Measurements from ENCODE around the gene URI1.

URI1 gene

DNA sequence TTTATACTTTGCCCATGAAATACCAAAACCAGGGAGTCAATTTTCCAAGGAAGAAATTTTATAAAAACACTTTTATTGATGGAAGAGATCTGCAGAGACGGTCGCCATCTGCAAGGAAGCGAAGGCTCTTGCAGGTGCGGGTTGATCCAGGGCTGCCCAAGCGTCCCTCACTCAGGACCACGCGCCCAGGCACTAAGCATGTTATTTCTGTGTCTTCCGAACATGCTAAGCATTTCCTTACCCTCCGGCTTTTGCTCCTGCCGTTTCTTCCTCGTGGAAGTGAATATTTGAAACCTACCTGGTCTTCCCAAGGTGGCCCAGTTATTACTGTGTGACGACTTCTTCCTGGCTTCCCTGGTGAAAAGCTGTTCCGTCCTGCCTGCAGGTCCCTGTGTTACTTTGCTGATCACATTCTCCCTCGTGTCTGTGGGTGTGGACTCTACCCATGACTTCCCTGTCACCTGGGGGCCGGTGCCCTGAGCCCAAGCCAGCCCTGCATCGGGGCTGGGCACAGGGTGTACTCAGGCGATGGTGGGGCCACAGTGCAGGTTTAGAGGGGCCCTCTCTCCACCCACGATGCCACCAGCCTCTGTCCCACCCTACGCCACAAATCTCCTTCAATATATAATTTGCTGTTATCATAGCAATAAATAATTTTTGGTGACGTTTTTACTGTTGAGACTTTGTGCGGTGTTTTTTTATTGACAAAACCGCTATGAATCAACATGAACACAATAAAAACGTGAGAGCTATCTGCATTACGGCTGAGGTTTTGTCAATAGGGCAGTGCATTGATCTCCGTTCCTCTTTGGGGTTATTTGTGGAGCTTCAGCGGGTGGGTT lies 119.4 kb downstream of the URI1 start:
- DNase-seq: no peak

DNA sequence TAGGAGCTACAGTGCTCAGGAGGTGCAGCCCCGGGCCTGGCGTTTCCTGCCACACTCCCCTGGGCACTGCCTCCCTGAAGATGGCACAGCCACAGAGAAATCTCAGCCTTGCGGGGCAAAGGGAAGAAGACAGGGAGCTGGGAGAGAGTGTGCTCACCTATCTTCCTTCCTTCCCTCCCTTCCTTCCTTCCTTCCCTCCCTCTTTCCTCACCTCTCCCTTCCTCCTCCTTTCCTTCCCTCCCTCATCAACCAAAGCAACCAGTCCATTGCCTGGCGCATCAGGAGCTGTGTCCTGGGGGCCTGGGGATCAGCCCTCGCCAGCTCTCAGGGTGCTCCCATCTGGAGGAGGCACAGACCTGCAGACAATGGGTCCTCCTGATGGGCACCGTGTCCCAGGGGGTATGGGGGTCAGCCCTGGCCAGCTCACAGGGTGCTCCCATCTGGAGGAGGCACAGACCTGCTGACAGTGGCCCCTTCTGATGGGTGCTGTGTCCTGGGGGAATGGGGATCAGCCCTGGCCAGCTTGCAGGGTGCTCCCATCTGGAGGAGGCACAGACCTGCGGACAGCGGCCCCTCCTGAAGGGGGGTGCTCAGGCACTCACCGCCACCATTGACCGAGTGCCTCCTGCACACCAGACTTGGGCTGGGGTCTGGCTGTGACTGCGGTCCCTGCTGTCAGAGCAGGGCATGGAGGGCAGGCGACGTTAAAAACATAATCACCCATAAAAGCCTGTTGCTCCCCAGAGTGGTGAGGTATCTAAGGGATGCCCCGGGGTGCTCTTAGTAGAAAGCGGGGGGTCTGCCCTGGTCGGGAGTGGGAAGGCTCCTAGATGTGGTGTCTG lies 120.2 kb downstream of the URI1 start:
- DNase-seq: no peak

DNA sequence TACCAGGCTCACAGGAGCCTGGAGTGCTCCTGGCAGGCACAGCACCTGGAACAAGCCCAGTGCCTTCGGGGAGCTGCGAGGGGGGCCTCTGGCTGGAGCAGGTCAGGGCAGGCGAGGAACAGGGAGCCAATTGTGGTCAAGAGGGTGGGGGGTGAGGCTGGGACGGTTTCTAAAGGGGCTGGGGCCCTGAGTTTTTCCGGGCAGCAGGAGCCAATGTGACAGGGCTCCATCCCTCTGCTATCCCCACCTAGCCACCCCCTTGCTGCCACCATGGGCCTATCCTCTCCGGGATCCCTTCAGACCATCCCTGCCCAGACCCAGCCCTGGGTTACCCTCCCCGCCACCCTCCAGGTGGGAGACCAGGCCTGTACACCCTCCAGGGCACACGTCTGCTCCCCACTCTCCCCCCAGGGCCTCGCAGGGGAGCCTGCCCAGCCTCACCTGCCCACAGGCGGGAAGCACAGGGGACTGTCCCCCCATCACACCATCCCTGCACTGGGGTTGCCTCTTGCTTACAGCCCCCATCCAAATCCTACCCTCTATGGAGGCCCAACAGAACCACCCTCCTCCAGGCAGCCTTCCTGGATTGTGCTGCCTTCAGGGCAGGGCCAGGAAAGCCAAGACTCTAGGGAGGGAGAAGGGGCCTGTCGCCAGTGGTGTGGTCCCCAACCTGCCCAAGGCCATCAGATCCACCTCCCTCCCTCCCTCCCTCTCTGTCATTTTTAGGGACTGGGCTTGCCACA lies 121.0 kb downstream of the URI1 start:
- DNase-seq: no peak

DNA sequence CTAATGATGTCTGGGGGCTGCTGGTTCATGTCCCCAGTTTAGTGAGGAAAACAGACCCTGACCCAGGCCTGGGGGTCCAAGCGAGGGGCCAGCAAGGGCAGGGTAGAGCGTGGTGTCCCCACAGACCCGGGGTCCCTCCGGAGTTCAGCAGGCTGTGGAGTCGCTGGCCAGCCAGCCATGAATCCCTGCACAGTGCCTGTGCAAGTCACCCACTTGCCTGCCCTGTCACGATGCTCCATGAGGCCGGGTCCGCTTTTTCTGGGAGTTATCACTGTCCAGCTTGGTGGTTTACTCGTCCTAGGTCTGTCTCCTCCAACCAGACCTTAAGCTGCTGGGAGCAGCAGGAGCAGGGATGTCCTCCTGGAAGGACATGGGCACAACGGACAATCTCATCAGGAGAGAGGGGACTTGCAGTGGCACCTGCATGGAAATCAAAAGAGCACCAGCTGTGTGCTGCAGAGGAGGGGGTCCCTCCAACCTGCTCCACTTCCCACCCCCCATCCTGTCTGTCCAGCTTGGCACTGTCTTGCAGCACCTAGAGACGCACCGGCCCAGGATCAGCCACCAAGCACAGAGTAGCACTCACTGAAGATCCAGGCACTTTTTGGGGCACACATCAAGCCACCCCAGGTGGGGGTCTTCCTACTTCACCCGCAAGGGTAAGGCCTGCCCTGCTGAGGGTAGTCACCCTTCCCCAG lies 121.8 kb downstream of the URI1 start:
- no peak for DNase-seq

DNA sequence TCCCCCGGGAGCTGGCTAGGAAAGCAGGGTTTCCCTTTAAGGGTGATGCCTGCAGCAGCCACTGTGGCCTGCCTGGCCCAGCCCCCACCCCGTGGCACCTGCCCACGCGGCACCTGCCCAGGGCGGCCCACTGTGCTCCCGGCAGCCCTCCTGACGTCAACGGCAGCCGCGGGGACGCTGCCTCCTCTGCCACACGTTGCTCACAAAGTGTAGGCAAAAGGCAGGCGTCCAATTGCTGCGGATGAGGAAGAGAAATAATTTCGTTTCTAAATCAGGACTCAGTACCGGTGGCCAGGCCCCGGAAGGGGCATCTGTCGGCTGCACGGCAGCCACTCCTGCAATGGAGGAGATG lies 122.3 kb downstream of the URI1 start:
- DNase-seq: no peak

DNA sequence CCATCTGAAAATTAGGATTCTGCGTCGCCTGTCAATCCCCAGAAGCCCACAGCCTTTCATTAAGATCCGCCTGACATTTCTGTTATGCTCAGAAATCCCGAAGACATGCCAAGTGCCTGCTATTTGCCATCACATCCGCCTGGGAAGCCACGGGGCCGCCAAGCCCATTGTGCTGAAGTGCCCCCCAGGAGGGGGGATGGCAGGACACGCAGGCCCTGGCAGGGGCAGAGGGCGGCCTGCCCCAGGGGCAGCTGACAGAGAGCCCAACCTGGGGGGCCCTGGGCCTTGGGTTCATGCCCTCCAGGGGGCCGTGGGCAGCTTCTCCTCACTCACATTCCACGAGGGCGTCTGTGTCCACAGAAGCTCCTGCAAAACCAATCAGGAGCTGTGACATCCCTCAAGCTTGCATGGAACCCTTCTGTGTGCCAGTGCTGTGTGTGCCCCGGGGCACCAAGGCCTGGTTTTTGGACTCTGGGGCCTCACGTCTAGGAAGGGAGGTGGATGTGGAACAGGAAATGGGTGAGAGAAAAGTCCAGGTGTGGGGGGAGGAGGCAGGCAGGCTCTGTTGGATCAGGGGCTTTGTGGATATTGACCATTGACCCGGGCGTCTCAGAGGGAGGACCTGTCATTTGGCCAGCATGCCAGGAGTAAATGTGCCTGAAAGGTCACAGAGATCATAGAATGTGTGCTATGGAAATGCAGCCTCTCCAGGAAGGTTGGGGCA lies 122.9 kb downstream of the URI1 start:
- DNase-seq: no peak

DNA sequence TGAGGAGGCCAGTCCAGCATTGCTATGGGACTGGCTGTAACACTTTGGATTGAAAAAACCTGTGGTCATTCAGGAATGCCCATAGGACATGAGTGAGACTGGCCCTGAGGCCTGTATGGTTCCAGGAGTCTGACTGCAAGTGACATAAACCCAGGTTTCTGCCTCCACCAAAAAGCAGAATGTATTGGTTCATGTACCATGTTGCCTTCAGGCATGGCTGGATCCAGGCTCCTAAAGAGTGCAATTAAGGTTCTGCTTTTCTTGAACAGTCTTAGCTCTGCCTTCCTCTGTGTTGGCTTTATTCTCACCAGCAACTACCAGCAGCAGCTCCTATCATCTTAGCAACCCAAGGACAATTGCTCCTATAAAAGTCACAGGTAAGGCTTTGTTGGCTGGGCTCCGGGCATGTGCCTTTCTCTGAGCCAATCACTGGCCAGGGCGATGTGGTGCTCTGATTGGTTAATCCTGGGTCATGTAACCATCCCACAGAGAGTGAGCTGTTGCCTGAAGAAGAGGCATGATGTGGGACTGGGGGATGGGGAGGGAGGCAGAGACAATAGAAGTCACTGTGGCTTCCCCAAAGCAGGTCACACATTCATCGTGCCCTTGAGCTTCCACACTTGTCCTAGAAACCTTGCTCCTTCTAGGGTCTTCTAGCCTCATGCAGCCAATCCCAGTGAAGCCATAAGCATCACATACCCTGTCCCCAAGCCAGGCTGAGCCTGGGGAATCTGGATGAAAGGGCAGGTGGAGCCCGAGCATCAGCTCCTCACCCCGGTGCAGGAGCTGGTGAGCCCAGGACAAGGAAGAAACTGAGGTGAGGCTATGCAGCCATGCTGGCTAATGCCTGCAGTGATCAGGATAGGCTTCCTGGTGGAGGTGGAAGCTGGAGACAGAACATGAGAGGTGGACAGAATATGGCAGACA lies 123.9 kb downstream of the URI1 start:
- DNase-seq: no peak
